Liver (tissue), 9 donors: ENCODE results near the gene GMDS. TPM values are rescaled to one million over a fixed set of nuclear protein-coding genes. Genes with fewer than 3 reads are reported as not detected.

Experiments used
- DNase-seq: peaks from one replicate; pipeline ENCODE4 v3.0.0-alpha.2; 2017; ENCODE audit warnings: low spot score
- H3K27ac ChIP-seq, 2 donors: one replicate each; pipeline ENCODE4 v1.7.0; 2013; ENCODE audit warnings: inconsistent platforms in 2 of 2, low read length in 2 of 2, control low read depth in 1 of 2, low read depth in 1 of 2, mild to moderate bottlenecking in 1 of 2
- H3K27me3 ChIP-seq, 4 donors: one replicate each; pipeline versions ENCODE4 v1.6.1 to v1.7.0; 2013; ENCODE audit warnings: low read length in 3 of 4, inconsistent platforms in 1 of 4, mild to moderate bottlenecking in 1 of 4, moderate library complexity in 1 of 4; ENCODE audit not compliant: control insufficient read depth in 4 of 4, insufficient read depth in 4 of 4
- H3K36me3 ChIP-seq, 4 donors: one replicate each; pipeline versions ENCODE4 v1.6.1 to v1.7.0; 2013; ENCODE audit warnings: low read length in 3 of 4, mild to moderate bottlenecking in 3 of 4, low read depth in 1 of 4, moderate library complexity in 1 of 4; ENCODE audit not compliant: control insufficient read depth in 4 of 4, insufficient read depth in 3 of 4
- H3K4me1 ChIP-seq, 4 donors: one replicate each; pipeline versions ENCODE4 v1.6.1 to v1.7.0; 2013; ENCODE audit warnings: low read length in 3 of 4, mild to moderate bottlenecking in 3 of 4, moderate library complexity in 1 of 4; ENCODE audit not compliant: control insufficient read depth in 4 of 4, insufficient read depth in 4 of 4
- H3K4me3 ChIP-seq, 3 donors: one replicate each; pipeline versions ENCODE4 v1.6.1 to v1.7.0; 2013; ENCODE audit warnings: low read length in 3 of 3, control low read depth in 1 of 3, low read depth in 1 of 3, mild to moderate bottlenecking in 1 of 3
- H3K9ac ChIP-seq, 2 donors: one replicate each; pipeline ENCODE4 v1.7.0; 2013; ENCODE audit warnings: low read length in 2 of 2, mild to moderate bottlenecking in 2 of 2, moderate library complexity in 2 of 2, control low read depth in 1 of 2, low read depth in 1 of 2
- H3K9me3 ChIP-seq, 4 donors: one replicate each; pipeline versions ENCODE4 v1.6.1 to v1.7.0; 2013; ENCODE audit warnings: low read length in 3 of 4; ENCODE audit not compliant: control insufficient read depth in 4 of 4
- EGR1 ChIP-seq, 2 donors: IDR thresholded peaks; 2 replicates each; pipeline ENCODE4 v1.6.1; 2016 to 2018; ENCODE audit warnings: antibody characterized with exemption in 2 of 2, low read depth in 2 of 2
- FOXA1 ChIP-seq: IDR thresholded peaks from 2 replicates; pipeline ENCODE4 v1.6.1; 2016; ENCODE audit warnings: antibody characterized with exemption
- FOXA2 ChIP-seq: IDR thresholded peaks from 2 replicates; pipeline ENCODE4 v1.6.1; 2016; ENCODE audit warnings: antibody characterized with exemption
- GABPA ChIP-seq, 2 donors: IDR thresholded peaks in 1 of 2; conservative IDR thresholded peaks in 1 of 2; 2 replicates each; pipeline ENCODE4 v1.6.1; 2016; ENCODE audit warnings: antibody characterized with exemption in 2 of 2, mild to moderate bottlenecking in 1 of 2, moderate library complexity in 1 of 2
- HNF4G ChIP-seq: IDR thresholded peaks from 2 replicates; pipeline ENCODE4 v1.6.1; 2016; ENCODE audit warnings: antibody characterized with exemption
- JUND ChIP-seq, 2 donors: IDR thresholded peaks; 2 replicates each; pipeline ENCODE4 v1.6.1; 2016; ENCODE audit warnings: antibody characterized with exemption in 2 of 2
- RAD21 ChIP-seq, 2 donors: IDR thresholded peaks; 2 replicates each; pipeline ENCODE4 v1.6.1; 2016; ENCODE audit warnings: antibody characterized with exemption in 2 of 2, mild to moderate bottlenecking in 2 of 2
- RXRA ChIP-seq, 2 donors: IDR thresholded peaks; 2 replicates each; pipeline ENCODE4 v1.6.1; 2017 to 2018; ENCODE audit warnings: antibody characterized with exemption in 2 of 2, mild to moderate bottlenecking in 1 of 2
- TAF1 ChIP-seq: conservative IDR thresholded peaks from 2 replicates; pipeline ENCODE4 v1.6.1; 2016; ENCODE audit warnings: antibody characterized with exemption, mild to moderate bottlenecking
- YY1 ChIP-seq: IDR thresholded peaks from 2 replicates; pipeline ENCODE4 v1.6.1; 2016; ENCODE audit warnings: antibody characterized with exemption, mild to moderate bottlenecking
- WGBS: extraction: QIAGEN DNeasy Blood & Tissue Kit; methylation state at CpG from one replicate; pipeline ENCODE4 v1.1.7; 2013; 5-methylcytosine and 5-hydroxymethylcytosine counted together
- polyA plus RNA-seq, 2 donors: library from polyadenylated mRNA; stranded (reverse) in 1 of 2; unstranded in 1 of 2; fragments of 200-250 nt in 1 of 2; fragments of >200 nt in 1 of 2; fragmentation: Nextera tagmentation in 1 of 2; extraction: Ambion mirVana in 1 of 2; gene quantifications; one replicate each; pipeline versions ENCODE4 v1.2.1 to v1.2.3, GENCODE V29; 2013 to 2015
- total RNA-seq, 2 donors: library from RNA; depleted of rRNA; stranded (reverse); fragments of >200 nt; gene quantifications; one replicate each; pipeline ENCODE4 v1.2.3, GENCODE V29; 2014
- TF ChIP-seq, protein P1 (sequence below): IDR thresholded peaks from 2 replicates; pipeline ENCODE4 v1.6.1; 2016; ENCODE audit warnings: antibody characterized with exemption, mild to moderate bottlenecking
- TF ChIP-seq, protein P2 (sequence below): IDR thresholded peaks from 2 replicates; pipeline ENCODE4 v1.6.1; 2016; ENCODE audit warnings: antibody characterized with exemption
- TF ChIP-seq, protein P3 (sequence below): IDR thresholded peaks from 2 replicates; pipeline ENCODE4 v1.6.1; 2016; ENCODE audit warnings: antibody characterized with exemption
- TF ChIP-seq, protein P4 (sequence below): IDR thresholded peaks from 2 replicates; pipeline ENCODE4 v1.6.1; 2016; ENCODE audit warnings: antibody characterized with exemption
- donor health status: healthy.
- donor health status: healthy.
- donor health status: healthy.
- donor health status: healthy.
- donor health status: healthy.

Gene GMDS
- total and polyA plus RNA-seq, 4 donors: 3.5 to 15.6 (median 13.0) TPM

DNA sequence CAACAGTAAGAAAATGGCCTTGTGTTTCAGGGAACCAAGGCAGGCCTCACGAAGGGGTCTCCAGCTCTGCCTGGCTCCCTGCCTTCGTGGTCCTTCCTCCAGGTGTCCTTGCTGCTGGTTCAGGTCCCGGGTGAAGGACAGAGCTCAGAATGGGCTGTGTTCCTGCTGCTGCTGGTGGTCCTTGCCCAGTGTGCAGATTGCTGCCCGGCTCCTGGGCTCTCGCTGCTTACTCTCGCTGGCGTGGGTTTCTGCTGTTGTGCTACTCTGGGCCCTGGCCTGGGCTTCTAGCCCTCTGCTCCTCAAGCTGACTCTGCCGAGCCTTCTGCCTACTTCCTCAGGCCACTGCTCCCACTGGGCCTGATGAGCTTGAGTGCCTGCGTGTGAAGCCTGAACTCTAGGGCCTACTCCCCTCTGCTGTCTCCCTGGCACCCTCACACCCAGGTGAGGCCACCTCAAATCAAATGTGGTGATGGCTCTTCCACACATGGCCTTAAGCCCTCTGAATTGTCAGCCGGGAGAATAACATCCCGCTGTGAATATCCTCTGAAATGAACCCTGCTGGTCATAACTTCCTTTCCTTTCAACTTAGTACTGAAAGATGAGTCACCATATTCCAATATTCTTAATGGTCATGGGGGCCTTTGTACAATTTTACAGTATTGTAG, 464.1 kb downstream of the GMDS start:
- H3K9me3 ChIP-seq: no peaks in the 10 kb centered on the region
- no peak overlapping the region for H3K4me3 ChIP-seq
- WGBS: 94% methylated on average over 11 of the region's 11 CpGs
- H3K27ac ChIP-seq: no peak overlapping the region
- no peaks in the 10 kb centered on the region for H3K36me3 ChIP-seq
- H3K4me1 ChIP-seq: no peaks in the 10 kb centered on the region
- no peak overlapping the region for H3K9ac ChIP-seq
- DNase-seq: no peak
- TF ChIP-seq JUND (IDR thresholded peaks at IDR 0.05) (peak in 1 of 2 donors; percentile 40), EGR1 (IDR thresholded peaks at IDR 0.05; ENCODE audit: low read depth in 2 of 2) (no peak), TAF1 (no peak), FOXA2 (no peak)
- TF ChIP-seq, protein P1, sequence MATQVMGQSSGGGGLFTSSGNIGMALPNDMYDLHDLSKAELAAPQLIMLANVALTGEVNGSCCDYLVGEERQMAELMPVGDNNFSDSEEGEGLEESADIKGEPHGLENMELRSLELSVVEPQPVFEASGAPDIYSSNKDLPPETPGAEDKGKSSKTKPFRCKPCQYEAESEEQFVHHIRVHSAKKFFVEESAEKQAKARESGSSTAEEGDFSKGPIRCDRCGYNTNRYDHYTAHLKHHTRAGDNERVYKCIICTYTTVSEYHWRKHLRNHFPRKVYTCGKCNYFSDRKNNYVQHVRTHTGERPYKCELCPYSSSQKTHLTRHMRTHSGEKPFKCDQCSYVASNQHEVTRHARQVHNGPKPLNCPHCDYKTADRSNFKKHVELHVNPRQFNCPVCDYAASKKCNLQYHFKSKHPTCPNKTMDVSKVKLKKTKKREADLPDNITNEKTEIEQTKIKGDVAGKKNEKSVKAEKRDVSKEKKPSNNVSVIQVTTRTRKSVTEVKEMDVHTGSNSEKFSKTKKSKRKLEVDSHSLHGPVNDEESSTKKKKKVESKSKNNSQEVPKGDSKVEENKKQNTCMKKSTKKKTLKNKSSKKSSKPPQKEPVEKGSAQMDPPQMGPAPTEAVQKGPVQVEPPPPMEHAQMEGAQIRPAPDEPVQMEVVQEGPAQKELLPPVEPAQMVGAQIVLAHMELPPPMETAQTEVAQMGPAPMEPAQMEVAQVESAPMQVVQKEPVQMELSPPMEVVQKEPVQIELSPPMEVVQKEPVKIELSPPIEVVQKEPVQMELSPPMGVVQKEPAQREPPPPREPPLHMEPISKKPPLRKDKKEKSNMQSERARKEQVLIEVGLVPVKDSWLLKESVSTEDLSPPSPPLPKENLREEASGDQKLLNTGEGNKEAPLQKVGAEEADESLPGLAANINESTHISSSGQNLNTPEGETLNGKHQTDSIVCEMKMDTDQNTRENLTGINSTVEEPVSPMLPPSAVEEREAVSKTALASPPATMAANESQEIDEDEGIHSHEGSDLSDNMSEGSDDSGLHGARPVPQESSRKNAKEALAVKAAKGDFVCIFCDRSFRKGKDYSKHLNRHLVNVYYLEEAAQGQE: peak; percentile 79
- no peaks in the 10 kb centered on the region for H3K27me3 ChIP-seq

DNA sequence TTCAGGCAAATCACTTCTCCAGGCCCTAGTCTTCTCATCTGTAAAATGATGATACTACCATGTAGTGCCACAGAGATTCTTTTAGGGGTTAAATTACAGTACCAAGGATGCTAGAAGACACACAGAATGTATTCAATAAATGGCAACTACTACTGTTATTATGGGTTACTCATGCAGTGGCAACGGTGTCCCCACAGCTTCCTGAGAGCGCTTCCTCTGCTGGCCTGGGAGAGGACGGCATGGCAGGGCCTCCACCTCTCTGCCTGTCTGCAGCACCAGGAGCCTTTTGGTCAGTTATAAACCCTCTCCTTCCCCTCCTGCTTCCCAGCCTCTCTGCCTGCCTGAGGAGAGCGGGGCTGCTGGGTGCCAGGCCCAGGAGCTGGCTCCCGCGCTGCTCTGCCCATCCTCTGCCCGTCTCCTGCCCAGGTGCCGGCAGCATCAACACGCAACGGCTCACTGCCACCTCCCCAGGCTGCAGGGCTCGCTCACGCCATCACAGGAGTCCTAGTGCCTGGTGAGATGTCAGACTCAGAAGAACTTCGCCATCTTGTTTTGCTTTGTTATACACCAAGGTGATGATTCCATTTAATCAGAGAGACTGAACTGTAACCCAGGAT, 465.0 kb downstream of the GMDS start:
- H3K36me3 ChIP-seq: no peaks in the 10 kb centered on the region
- no peaks in the 10 kb centered on the region for H3K4me1 ChIP-seq
- H3K4me3 ChIP-seq: no peak overlapping the region
- WGBS: 94% methylated on average over 13 of the region's 13 CpGs
- no peaks in the 10 kb centered on the region for H3K27me3 ChIP-seq
- no peak overlapping the region for H3K9ac ChIP-seq
- no peaks in the 10 kb centered on the region for H3K9me3 ChIP-seq
- TF ChIP-seq JUND (IDR thresholded peaks at IDR 0.05) (no peak), RAD21 (IDR thresholded peaks at IDR 0.05) (no peak), HNF4G (no peak), GABPA (IDR thresholded peaks at IDR 0.05 in 1 of 2, conservative IDR thresholded peaks at IDR 0.05 in 1 of 2) (no peak), YY1 (no peak), FOXA1 (no peak), RXRA (IDR thresholded peaks at IDR 0.05) (no peak)
- TF ChIP-seq, protein P2, sequence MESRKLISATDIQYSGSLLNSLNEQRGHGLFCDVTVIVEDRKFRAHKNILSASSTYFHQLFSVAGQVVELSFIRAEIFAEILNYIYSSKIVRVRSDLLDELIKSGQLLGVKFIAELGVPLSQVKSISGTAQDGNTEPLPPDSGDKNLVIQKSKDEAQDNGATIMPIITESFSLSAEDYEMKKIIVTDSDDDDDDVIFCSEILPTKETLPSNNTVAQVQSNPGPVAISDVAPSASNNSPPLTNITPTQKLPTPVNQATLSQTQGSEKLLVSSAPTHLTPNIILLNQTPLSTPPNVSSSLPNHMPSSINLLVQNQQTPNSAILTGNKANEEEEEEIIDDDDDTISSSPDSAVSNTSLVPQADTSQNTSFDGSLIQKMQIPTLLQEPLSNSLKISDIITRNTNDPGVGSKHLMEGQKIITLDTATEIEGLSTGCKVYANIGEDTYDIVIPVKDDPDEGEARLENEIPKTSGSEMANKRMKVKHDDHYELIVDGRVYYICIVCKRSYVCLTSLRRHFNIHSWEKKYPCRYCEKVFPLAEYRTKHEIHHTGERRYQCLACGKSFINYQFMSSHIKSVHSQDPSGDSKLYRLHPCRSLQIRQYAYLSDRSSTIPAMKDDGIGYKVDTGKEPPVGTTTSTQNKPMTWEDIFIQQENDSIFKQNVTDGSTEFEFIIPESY: no peak
- TF ChIP-seq, protein P3, sequence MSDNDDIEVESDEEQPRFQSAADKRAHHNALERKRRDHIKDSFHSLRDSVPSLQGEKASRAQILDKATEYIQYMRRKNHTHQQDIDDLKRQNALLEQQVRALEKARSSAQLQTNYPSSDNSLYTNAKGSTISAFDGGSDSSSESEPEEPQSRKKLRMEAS: no peak
- TF ChIP-seq, protein P4, sequence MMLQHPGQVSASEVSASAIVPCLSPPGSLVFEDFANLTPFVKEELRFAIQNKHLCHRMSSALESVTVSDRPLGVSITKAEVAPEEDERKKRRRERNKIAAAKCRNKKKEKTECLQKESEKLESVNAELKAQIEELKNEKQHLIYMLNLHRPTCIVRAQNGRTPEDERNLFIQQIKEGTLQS: no peak
- DNase-seq: no peak
- no peak overlapping the region for H3K27ac ChIP-seq
